ENCODE measurements around the gene PAQR5. TPM values are rescaled to one million over a fixed set of nuclear protein-coding genes. Genes with fewer than 3 reads are reported as not detected.

Gene PAQR5
- total RNA-seq, 1 experiment from 2014 or later, result 2.0 TPM

- no peak for TF ChIP-seq CTCF (IDR thresholded peaks at IDR 0.05)
- TF ChIP-seq REST (IDR thresholded peaks at IDR 0.05; ENCODE audit: insufficient read depth in 1 of 2, low read depth in 2 of 2, low read length in 1 of 2), result no peak
- no peak for TF ChIP-seq SIN3A (IDR thresholded peaks at IDR 0.05; ENCODE audit: borderline replicate concordance, insufficient read depth, low read depth, low read length)
- TF ChIP-seq POLR2AphosphoS5 (IDR thresholded peaks at IDR 0.05; ENCODE audit: low read depth, low read length), result no peak
- no peak for TF ChIP-seq TCF7L2 (IDR thresholded peaks at IDR 0.05; ENCODE audit: low read depth, low read length)
- intact Hi-C loops (cut with micrococcal nuclease; ENCODE audit: unreplicated experiment), result no loop called here
- Histone ChIP-seq H3K4me1 (ENCODE audit: control insufficient read depth, insufficient read depth, low read length) (no peaks in the 10 kb centered on the region), H3K4me3 (ENCODE audit: low read depth in 2 of 2, low read length in 2 of 2) (no peak overlapping the region), H3K9me3 (ENCODE audit: control insufficient read depth, insufficient read depth, low read depth, low read length) (no peaks in the 10 kb centered on the region), H3K27ac (ENCODE audit: low read length) (no peak overlapping the region), H3K36me3 (ENCODE audit: control insufficient read depth, insufficient read depth, low read length) (no peaks in the 10 kb centered on the region), H3K27me3 (ENCODE audit: control insufficient read depth, insufficient read depth, low read length) (no peaks in the 10 kb centered on the region)
- CTCF ChIA-PET, result no interaction called here
- in situ Hi-C loops (cut with HindIII; ENCODE audit: low pct_unique_long_range_greater_than_20kb, low sequenced_read_pairs), result no loop called here
- DNase-seq (ENCODE audit: low read depth, low spot score) (no peak), ATAC-seq (no peak)
- no TSS peak for BruUV-seq (replicated peaks)
- POLR2A ChIA-PET, result no interaction called here
Measured at GRCh38 chr15:69340243-69340900, 41.7 kb downstream of the PAQR5 start.

GRCh38 chr15:69341356-69341755 is 42.6 kb downstream of the PAQR5 start:
- Histone ChIP-seq H3K27me3 (ENCODE audit: control insufficient read depth, insufficient read depth, low read length) (no peaks in the 10 kb centered on the region), H3K4me1 (ENCODE audit: control insufficient read depth, insufficient read depth, low read length) (no peaks in the 10 kb centered on the region), H3K9me3 (ENCODE audit: control insufficient read depth, insufficient read depth, low read depth, low read length) (no peaks in the 10 kb centered on the region), H3K27ac (ENCODE audit: low read length) (no peak overlapping the region), H3K4me3 (ENCODE audit: low read depth in 2 of 2, low read length in 2 of 2) (no peak overlapping the region), H3K36me3 (ENCODE audit: control insufficient read depth, insufficient read depth, low read length) (no peaks in the 10 kb centered on the region)
- DNase-seq (ENCODE audit: low read depth, low spot score), result no peak
- ChIA-PET POLR2A (interaction anchor here (0.7 kb wide), 1 partner anchor 685 kb away, joined by 6 read pairs; no protein-coding TSS in a partner anchor), CTCF (no interaction called here)
- TF ChIP-seq TCF7L2 (IDR thresholded peaks at IDR 0.05; ENCODE audit: low read depth, low read length), result no peak
- TF ChIP-seq POLR2AphosphoS5 (IDR thresholded peaks at IDR 0.05; ENCODE audit: low read depth, low read length), result no peak
- BruUV-seq (replicated peaks), result no TSS peak
- intact Hi-C loops (cut with micrococcal nuclease; ENCODE audit: unreplicated experiment), result no loop called here
- ATAC-seq, result no peak
- in situ Hi-C loops (cut with HindIII; ENCODE audit: low pct_unique_long_range_greater_than_20kb, low sequenced_read_pairs), result no loop called here

- Histone ChIP-seq H3K27me3 (ENCODE audit: control insufficient read depth, insufficient read depth, low read length) (no peaks in the 10 kb centered on the region), H3K27ac (ENCODE audit: low read length) (no peak overlapping the region), H3K4me1 (ENCODE audit: control insufficient read depth, insufficient read depth, low read length) (no peaks in the 10 kb centered on the region), H3K9me3 (ENCODE audit: control insufficient read depth, insufficient read depth, low read depth, low read length) (no peaks in the 10 kb centered on the region), H3K4me3 (ENCODE audit: low read depth in 2 of 2, low read length in 2 of 2) (no peak overlapping the region), H3K36me3 (ENCODE audit: control insufficient read depth, insufficient read depth, low read length) (no peaks in the 10 kb centered on the region)
- no TSS peak for BruUV-seq (replicated peaks)
- DNase-seq (ENCODE audit: low read depth, low spot score), result no peak
- POLR2A ChIA-PET, result no interaction called here
- in situ Hi-C loops (cut with HindIII; ENCODE audit: low pct_unique_long_range_greater_than_20kb, low sequenced_read_pairs), result no loop called here
- intact Hi-C loops (cut with micrococcal nuclease; ENCODE audit: unreplicated experiment), result no loop called here
- ATAC-seq, result no peak
- no peak for TF ChIP-seq POLR2AphosphoS5 (IDR thresholded peaks at IDR 0.05; ENCODE audit: low read depth, low read length)
- no peak for TF ChIP-seq TCF7L2 (IDR thresholded peaks at IDR 0.05; ENCODE audit: low read depth, low read length)
- no peak for TF ChIP-seq CTCF (IDR thresholded peaks at IDR 0.05)
- no peak for TF ChIP-seq SIN3A (IDR thresholded peaks at IDR 0.05; ENCODE audit: borderline replicate concordance, insufficient read depth, low read depth, low read length)
- TF ChIP-seq REST (IDR thresholded peaks at IDR 0.05; ENCODE audit: insufficient read depth in 1 of 2, low read depth in 2 of 2, low read length in 1 of 2), result no peak
- CTCF ChIA-PET, result interaction anchor here (0.6 kb wide), 1 partner anchor 31 kb away, joined by 4 read pairs; no protein-coding TSS in a partner anchor
Measured at GRCh38 chr15:69342460-69343076, 43.9 kb downstream of the PAQR5 start.
